ENCODE results near the gene CATSPERZ. TPM values are rescaled to one million over a fixed set of nuclear protein-coding genes. Genes with fewer than 3 reads are reported as not detected.

Gene CATSPERZ
- total RNA-seq, 4 donors from 2014 or later = not detected

DNA sequence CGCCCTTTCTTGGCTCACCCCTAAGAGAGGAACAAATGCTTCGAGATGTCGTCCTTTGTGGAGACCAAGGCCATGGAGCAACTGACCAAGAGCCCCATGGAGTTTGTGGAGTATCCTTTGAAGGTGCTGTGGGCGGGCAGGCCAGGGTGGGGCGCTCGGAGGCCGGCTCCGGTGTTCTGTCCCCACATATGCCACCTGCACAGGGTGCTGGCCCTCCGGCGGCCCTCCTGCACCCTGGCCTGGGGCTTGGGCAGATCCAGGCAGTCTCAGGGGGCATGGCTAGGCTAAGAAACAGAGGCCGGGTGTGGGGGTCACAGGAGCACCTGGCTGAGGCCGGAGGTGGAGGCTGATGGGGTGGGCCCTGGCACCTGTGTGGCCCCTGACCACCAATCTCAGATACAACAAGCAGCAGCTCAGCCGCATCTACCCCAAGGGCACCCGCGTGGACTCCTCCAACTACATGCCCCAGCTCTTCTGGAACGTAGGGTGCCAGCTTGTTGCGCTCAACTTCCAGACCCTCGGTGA is 38.5 kb upstream of the CATSPERZ start:
- no peaks in the 10 kb centered on the region for H3K9me3 ChIP-seq
- no peak overlapping the region for H3K27ac ChIP-seq
- H3K4me1 ChIP-seq = no peaks in the 10 kb centered on the region
- TF ChIP-seq POLR2AphosphoS5 (IDR thresholded peaks at IDR 0.05) (no peak), POLR2A (IDR thresholded peaks at IDR 0.05) (no peak), EP300 (IDR thresholded peaks at IDR 0.05) (no peak)
- TF ChIP-seq, protein P1, sequence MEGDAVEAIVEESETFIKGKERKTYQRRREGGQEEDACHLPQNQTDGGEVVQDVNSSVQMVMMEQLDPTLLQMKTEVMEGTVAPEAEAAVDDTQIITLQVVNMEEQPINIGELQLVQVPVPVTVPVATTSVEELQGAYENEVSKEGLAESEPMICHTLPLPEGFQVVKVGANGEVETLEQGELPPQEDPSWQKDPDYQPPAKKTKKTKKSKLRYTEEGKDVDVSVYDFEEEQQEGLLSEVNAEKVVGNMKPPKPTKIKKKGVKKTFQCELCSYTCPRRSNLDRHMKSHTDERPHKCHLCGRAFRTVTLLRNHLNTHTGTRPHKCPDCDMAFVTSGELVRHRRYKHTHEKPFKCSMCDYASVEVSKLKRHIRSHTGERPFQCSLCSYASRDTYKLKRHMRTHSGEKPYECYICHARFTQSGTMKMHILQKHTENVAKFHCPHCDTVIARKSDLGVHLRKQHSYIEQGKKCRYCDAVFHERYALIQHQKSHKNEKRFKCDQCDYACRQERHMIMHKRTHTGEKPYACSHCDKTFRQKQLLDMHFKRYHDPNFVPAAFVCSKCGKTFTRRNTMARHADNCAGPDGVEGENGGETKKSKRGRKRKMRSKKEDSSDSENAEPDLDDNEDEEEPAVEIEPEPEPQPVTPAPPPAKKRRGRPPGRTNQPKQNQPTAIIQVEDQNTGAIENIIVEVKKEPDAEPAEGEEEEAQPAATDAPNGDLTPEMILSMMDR (IDR thresholded peaks at IDR 0.05) = no peak
- WGBS = 89% methylated on average over 13 of the region's 18 CpGs
- no peak overlapping the region for H3K4me3 ChIP-seq
- H3K27me3 ChIP-seq = no peaks in the 10 kb centered on the region
- DNase-seq (ENCODE audit: low spot score in 2 of 2) = no peak
- H3K36me3 ChIP-seq = peaks cover 93% of the 10 kb centered on the region

DNA sequence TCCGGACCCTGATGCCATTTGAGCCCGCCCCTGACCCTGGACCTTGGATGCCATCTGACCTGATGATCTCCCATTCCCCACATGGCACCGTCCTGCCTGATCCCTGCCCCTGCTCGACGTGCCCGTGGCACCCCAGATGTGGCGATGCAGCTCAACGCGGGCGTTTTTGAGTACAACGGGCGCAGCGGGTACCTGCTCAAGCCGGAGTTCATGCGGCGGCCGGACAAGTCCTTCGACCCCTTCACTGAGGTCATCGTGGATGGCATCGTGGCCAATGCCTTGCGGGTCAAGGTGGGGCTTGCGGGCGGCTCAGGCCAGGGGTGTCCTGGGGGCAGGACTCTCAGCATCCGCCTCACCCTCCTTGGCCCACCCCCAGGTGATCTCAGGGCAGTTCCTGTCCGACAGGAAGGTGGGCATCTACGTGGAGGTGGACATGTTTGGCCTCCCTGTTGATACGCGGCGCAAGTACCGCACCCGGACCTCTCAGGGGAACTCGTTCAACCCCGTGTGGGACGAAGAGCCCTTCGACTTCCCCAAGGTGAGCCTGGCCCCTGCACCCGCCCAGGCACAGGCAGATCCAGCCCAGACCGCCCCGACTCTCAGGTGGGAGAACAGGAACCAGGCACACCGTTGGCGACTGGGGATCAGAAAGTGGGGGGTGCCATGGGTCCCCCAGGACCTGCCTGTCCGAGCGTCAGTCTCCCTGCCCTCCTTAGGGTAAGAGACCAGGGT is 37.7 kb upstream of the CATSPERZ start:
- no peaks in the 10 kb centered on the region for H3K27me3 ChIP-seq
- no peak overlapping the region for H3K4me3 ChIP-seq
- H3K4me1 ChIP-seq = peaks cover 6% of the 10 kb centered on the region
- H3K36me3 ChIP-seq = peaks cover 86% of the 10 kb centered on the region
- H3K27ac ChIP-seq = no peak overlapping the region
- H3K9me3 ChIP-seq = no peaks in the 10 kb centered on the region
- DNase-seq (ENCODE audit: low spot score in 2 of 2) = no peak
- 93% methylated on average over 17 of the region's 42 CpGs for WGBS
- TF ChIP-seq EP300 (IDR thresholded peaks at IDR 0.05) (no peak), POLR2A (IDR thresholded peaks at IDR 0.05) (no peak), POLR2AphosphoS5 (IDR thresholded peaks at IDR 0.05) (no peak)
- TF ChIP-seq, protein P1 (IDR thresholded peaks at IDR 0.05) = no peak

DNA sequence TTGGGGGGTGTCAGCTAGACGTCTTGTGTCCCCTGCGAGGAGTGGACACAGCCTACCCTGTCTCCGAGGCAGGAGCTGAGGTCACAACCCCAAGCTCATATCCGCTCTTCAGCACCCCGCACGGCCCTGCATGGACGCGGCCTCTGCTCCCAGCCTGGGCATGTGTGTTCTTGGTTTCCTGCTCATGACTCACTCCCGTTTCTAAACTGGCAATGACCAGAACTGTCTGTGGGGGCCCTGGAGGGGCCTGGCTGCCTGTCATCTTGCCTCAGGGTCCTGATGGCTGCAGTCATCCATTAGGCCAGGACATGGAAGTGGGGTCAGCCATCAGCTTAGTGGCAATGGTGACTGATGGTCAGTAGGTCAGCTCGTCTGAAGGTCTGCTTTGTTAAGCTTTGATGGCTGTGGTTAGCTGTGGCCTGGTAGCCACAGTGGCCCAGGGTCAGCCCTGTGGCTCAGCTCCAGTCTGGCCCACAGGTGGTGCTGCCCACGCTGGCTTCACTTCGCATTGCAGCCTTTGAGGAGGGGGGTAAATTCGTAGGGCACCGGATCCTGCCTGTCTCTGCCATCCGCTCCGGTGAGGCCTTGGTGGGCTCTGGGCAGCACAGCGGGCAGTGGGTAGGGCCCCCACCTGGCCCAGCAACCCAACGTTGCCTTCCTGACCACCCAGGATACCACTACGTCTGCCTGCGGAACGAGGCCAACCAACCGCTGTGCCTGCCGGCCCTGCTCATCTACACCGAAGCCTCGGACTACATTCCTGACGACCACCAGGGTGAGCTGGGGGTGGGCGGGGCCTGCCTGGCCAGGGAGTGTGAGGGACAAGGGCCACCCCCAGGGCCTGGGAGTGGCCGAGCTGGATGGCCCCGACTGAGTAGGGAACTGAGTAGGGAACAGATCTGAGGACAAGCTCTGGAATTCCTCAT is 36.9 kb upstream of the CATSPERZ start:
- WGBS = 84% methylated on average over 8 of the region's 29 CpGs
- H3K4me1 ChIP-seq = peaks cover 14% of the 10 kb centered on the region
- no peak overlapping the region for H3K27ac ChIP-seq
- no peak overlapping the region for H3K4me3 ChIP-seq
- TF ChIP-seq, protein P1 (IDR thresholded peaks at IDR 0.05) = no peak
- TF ChIP-seq EP300 (IDR thresholded peaks at IDR 0.05) (no peak), POLR2AphosphoS5 (IDR thresholded peaks at IDR 0.05) (no peak), POLR2A (IDR thresholded peaks at IDR 0.05) (no peak)
- no peak for DNase-seq (ENCODE audit: low spot score in 2 of 2)
- H3K9me3 ChIP-seq = no peaks in the 10 kb centered on the region
- no peaks in the 10 kb centered on the region for H3K27me3 ChIP-seq
- peaks cover 78% of the 10 kb centered on the region for H3K36me3 ChIP-seq

DNA sequence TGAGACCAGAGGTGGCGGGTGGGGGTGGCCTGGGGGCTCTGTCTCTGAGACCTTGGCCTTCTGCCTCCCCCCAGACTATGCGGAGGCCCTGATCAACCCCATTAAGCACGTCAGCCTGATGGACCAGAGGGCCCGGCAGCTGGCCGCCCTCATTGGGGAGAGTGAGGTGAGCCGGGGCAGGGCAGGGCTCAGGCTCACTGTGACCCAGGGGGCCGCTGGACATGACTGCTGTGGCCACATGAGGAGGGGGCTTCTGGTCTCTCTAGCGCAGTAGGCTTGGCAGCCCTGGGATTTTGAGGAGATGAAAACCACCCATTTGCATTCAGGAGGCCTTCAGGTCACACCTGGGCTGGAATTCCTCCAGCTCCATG is 36.2 kb upstream of the CATSPERZ start:
- H3K27me3 ChIP-seq = no peaks in the 10 kb centered on the region
- peaks cover 72% of the 10 kb centered on the region for H3K36me3 ChIP-seq
- no peak for TF ChIP-seq EP300 (IDR thresholded peaks at IDR 0.05)
- no peak for TF ChIP-seq POLR2A (IDR thresholded peaks at IDR 0.05)
- TF ChIP-seq, protein P1 (IDR thresholded peaks at IDR 0.05) = no peak
- no peak for TF ChIP-seq POLR2AphosphoS5 (IDR thresholded peaks at IDR 0.05)
- H3K4me1 ChIP-seq = peaks cover 21% of the 10 kb centered on the region
- no peaks in the 10 kb centered on the region for H3K9me3 ChIP-seq
- H3K27ac ChIP-seq = no peak overlapping the region
- H3K4me3 ChIP-seq = no peak overlapping the region
- DNase-seq (ENCODE audit: low spot score in 2 of 2) = no peak
- WGBS = no CpG with 5 or more reads among the region's 8 CpGs
